Head of caudate nucleus (tissue), 42 donors: ENCODE measurements around the gene FAM72A.
"Not testable (repeated sequence)": the region's sequence is repeated elsewhere in the genome, so short reads cannot be mapped to it uniquely, and the experiment has no call there.

Experiments
- DNase-seq, 42 donors: peaks; one replicate each; pipeline versions ENCODE4 v3.0.0 to v3.0.0-alpha.2; 2020 to 2021; ENCODE audit warnings: mixed read lengths in 7 of 42
- intact Hi-C: fragments of 100-400 bp; cut with DNase I; formaldehyde crosslinking; loops from one replicate; pipeline ENCODE4 v1.15.0; 2022

The FAM72A gene

DNA sequence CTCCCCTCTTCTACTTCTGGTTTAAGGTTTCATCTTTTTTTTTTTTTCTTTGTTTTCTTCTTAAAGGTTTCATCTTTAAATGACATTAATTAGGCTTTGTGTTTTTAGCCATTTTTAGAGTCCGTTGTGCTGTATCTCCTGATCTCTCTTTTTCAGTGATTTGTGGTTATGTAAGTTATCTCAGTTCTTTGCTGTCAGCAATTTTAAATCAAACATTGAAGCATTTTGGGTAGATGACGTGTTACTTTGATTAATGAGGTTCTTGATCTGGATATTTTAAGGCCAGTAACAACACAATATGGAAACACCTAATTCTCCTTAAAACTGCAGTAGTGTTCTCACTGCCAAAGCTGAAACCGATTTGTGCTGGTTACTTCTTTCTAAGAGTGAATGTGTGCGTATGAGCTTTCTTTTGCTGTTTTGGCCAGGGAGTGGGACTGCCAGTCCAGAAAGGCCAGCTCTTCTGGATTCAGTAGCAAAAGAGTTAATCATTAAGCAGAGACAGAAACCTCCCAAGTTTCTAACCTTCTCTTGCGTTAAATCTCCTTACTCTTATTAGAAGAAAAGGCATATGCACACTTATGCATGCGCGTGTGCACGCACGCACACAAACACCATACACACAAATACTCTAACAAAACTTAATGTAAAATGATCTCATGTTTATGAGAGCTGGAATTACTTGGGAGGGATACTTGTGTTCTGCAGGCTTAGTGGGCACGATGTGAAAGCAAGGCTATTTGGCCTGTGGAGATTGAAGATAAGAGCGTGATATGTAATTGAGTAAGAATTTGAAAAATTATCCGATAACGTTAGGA, 17.1 kb upstream of the FAM72A start:
- intact Hi-C loops, DNase-seq: not testable (repeated sequence)

DNA sequence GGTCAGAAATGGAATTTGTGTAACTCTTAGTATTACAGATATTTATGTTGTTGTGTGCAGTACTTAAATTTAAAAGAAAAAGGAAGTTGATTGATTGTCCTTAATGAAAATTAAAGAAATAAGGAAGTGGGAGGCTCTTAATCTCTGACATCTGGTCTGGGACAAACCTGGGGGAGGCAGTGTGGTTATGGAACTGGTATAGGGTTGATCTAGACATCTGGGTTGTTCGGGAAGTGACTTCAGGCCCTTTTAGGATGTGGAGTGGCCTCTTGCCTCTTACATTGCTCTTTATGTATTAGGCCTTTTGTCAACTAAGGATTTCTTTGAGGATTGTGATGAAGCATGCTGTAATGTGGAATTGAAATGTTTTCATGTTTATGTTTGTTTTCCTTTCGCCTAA, 16.1 kb upstream of the FAM72A start:
- DNase-seq, intact Hi-C loops: not testable (repeated sequence)

DNA sequence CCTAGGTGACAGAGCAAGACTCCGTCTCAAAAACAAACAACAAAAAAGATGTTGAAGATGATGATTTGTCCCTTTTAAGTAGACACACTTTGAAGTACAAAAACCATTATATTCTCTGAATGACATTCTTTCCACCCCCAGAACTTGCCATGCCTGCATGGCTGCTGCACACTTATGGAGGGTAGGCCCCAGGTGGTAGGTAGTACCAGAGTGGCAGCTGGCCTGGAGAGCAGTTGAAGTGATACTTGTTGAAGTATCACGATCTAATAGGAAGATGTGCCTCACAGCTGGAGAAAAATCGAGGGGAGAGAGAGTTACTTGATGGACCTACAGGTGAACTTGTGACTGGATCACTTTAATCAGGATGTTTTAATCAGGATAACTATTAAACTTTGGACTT, 15.6 kb upstream of the FAM72A start:
- intact Hi-C loops, DNase-seq: not testable (repeated sequence)

DNA sequence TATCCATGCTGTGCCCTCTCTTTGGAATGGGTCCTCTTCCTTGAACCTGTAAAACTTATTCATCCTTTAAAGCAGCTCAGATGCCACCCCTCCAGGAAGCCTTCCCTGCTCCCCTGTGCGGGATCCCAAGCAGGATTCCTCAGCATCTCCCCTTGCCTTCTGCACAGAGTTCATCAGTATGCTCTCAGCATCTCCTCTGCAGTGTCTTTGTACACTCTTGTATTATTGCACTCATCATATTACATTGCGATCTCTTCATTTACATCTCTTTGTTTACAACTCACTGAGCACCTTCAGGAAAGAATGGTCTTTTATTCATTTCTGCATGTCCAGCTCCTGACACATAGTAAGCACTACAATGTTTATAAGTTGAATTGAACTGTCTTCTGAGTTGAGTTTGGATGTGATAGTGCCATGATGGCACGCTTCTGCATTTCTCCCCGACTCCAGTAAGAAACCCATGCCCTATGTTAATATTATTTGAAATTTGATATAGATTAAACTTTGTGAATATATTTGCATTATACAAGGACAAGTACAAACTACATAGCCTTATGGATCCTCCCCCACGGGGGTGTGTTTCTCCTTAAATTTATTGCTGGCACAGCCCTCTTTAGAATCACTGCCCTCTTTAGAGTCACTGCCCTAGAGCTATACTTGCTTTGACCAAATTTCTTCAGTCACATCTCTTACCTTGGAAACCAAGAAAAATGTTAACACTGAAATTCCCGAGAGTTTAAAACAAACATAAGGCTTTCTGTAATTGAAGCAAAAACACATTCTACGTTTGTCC, 13.2 kb upstream of the FAM72A start:
- intact Hi-C loops, result not testable (repeated sequence)

DNA sequence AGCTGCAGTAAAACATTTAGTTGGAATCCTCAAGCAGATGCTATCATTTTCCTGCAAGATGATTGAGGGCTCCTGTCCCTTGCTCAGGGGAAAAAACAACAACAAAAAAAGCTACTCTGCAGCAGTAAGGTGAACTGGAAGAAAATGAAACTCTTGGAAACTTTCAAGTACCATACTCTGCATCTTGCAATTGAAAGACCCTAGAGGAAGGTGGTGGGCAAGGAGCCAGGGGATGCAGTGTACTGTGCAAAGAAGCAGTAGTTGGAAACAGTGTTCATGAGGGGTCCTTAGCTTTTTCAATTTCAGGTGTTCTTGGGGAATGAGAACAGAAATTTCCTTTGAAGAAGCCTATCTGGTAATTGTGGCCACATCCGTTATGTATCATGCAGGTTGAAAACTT, 8.2 kb upstream of the FAM72A start:
- intact Hi-C loops, result not testable (repeated sequence)
- DNase-seq, result peak in 8 of 42 donors; percentile 10 to 51 (median 18)

More for the DNA sequence above, 13.2 kb upstream of the FAM72A start:
- DNase-seq, result not testable (repeated sequence)

DNA sequence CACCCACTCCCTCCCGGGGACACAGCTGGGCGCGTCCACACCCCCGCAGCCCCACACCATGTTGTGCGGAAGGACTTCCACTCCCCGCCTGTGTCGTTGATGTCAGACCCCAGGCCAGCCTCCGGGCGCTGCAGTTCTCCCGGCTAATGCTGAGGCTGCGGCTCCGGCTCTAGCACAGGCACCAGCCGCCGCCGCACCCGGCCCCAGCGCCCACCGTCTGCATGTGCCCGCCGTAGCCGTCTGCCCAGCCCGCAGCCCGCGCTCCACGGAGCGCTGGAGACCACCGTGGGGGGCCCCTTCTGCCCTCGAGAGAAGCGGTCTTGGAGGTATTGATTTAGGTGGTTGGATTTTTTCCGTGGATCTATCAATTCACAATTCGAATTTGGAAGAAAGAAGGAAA, 2.9 kb upstream of the FAM72A start:
- intact Hi-C loops, result not testable (repeated sequence)
- peak in 29 of 42 donors; percentile 4 to 51 (median 21) for DNase-seq

DNA sequence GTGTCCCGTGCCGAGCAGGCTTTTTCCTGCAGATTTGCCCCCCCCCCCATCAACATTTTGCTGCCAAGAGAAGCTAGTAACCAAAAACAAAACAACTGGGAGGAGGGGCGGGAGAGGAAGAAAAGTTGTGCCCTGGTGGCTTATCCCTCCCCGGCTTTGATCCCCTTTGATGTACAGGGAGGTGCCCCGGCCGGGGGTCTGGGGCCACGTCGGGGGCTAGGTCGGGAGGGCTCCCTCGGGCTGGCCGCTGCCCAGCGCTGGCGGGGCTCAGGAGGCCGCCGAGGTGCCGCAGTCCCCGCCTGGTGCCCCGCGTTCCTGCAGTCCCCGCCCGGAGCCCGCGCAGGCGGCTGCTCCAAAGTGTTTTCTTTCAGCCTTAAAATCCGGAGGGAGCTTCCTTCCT, 2.2 kb upstream of the FAM72A start:
- intact Hi-C loops, result not testable (repeated sequence)
- DNase-seq, result peak in 19 of 42 donors; percentile 3 to 45 (median 15)

DNA sequence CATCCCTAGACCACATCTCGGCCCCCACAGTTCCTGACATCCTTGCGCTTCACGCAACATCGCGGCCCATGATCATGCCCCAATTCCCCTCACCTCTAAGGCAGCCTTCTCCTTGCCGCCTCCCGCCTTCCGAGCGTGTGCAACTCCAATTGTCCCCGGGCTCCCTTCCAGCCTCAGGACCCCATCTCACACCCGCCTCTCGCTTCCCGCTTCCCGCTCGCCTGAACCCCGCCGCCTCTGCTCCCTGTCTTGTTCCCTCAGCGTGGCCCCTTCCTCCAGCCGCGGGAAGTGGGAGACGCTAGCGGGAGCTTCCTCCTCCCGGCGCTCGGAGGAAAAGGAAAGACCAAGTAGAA, 1.5 kb upstream of the FAM72A start:
- DNase-seq, result peak in 5 of 42 donors; percentile 9 to 37 (median 21)
- intact Hi-C loops, result not testable (repeated sequence)

DNA sequence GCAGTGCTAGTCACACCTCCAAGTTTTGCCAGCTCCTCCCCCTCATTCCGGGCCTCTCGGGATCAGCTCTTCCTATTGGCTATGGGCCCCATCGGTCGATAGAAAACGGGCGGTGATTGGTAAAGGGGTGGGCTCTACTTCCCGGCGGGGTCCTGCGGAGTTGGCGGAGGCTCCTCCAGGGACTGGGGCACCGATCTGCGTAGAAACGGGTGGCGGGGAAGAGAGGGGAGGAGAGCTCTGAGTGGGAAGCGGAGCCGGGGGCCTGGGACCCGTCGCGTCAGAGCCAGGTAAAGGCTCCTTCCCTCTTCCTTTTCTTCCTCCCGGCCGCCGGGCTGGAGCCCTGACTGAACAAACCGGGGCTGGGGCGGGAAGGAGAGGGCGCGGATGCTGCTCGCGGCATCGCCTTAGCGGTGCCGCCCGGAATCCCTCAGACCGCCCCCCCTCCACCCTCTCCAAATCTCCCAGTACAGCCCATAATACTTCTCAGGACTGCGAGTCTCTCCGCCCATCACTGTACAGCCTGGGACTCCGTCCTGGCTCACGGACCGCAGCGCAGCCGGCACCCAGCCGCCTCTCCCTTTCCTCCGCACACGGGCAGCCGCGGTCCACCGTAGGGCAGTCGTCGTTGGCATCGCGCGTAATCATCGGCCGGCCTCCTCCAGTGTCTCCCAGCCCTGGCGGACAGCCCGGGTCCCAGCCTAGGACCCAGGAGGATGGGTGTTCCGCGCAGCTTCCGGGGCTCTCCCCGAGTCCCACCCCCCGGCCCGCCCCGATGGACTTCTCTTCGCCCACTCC, 922 bp upstream of the FAM72A start, which contains the start of gene SRGAP2:
TSS of gene SRGAP2 (plus strand) at position 178 of the 795 bp plus-strand sequence. CDS start 2,430 bp downstream, outside the sequence.
- DNase-seq, result peak; percentile 34 to 86 (median 73)
- intact Hi-C loops, result not testable (repeated sequence)

DNA sequence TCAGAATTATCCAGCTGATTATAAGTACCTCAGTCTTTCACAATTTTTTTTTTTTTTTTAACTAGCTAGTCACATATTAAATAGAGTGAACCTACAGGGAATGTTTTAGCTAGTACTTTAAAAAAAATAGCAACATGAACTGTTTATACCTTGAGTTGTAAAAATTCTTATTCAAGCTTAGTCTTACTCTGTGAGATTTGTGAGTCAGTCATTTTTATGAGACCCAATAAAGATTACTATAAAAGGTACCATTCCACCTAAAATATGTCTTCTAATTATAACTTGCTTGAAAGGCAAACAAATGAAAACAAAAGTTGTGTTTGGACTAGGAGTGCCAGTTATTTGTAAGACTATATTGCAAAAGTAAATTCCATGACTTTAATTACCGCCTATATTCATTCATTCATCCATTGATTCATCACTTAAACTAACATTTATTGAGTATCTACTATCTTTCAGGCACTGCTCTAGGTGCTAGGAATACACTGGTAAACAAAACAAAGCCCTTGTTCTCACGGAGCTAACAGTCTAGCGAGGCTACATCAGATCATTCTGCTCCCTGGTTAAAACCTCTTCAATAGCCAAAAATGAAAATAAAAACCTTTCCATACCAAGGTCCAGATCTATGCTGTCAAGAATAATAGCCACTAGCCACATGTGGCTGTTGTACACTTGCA, 5.8 kb downstream of the FAM72A start:
- DNase-seq, intact Hi-C loops: not testable (repeated sequence)

DNA sequence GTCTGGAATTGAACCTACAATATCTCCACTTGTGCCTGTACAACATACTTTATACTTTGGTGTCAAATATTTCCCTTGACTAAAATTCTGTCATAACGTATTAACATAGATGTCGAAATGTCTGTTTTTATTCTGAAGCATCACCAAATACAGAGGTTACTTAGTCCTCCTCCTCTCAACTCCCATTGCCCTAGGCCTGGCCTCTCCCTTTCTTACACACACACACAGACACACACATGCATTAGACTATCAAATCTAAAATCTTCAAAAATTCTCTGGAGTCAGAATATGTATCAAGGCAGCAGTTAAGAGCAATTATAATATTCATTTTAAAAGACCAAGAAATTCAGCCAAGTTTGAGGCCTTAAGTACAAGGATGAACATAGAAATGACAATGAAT, 7.5 kb downstream of the FAM72A start:
- intact Hi-C loops, DNase-seq: not testable (repeated sequence)

DNA sequence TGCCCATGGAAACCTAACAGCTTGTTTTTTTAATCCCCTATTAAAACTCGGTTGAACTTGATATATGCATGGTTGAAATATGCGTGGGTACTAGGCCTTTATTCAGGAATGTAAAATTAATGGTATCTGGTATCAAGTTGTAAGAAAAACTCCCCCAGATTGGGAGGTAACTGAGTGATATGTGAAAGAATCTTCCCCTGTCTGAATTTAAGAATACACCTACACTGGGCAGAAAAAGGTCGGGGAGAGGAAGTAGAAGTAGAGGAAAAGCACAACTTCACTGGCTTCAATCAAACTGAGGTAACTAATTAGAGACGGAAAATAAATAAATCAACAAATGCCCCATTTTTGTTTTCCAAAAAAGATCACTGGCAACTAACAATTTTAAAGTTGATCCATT, 15.8 kb downstream of the FAM72A start:
- intact Hi-C loops, DNase-seq: not testable (repeated sequence)

DNA sequence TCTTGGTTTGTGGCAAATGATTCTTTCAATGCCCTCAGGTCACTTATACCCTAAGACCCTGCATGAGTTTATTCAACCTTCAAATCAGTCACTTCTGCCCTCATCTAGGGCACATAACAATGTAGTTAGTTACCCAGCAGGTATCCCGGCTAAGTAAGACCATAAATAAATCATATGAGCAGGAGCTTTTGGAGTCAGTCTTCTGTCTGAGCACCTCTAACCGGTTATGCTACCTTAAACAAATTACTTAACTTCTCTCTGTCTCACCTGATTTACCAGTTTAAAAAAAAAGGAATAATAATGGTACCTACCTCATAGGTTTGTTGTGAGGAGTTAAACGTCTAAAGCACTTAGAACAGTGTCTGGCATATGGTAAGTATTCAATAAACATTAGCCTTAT, 16.9 kb downstream of the FAM72A start:
- DNase-seq, intact Hi-C loops: not testable (repeated sequence)

DNA sequence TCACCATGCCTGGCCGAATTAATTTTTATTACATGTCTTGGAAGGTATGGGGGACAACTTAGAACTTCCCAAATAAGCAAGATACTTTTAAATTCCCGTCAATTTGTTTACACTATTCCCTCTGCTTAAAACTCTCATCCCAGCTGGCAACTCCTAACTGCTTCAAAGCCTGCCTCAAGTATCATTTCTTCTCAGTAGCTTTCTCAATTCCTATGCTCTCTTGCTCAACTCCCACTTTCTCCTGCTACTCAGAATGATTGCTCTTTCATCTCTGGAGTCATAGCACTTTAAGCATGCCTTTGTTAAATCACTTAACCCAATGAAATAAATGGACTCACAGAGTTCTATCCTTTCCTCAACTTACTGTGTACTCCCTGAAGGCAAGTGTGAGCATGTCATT, 18.9 kb downstream of the FAM72A start:
- intact Hi-C loops, DNase-seq: not testable (repeated sequence)

DNA sequence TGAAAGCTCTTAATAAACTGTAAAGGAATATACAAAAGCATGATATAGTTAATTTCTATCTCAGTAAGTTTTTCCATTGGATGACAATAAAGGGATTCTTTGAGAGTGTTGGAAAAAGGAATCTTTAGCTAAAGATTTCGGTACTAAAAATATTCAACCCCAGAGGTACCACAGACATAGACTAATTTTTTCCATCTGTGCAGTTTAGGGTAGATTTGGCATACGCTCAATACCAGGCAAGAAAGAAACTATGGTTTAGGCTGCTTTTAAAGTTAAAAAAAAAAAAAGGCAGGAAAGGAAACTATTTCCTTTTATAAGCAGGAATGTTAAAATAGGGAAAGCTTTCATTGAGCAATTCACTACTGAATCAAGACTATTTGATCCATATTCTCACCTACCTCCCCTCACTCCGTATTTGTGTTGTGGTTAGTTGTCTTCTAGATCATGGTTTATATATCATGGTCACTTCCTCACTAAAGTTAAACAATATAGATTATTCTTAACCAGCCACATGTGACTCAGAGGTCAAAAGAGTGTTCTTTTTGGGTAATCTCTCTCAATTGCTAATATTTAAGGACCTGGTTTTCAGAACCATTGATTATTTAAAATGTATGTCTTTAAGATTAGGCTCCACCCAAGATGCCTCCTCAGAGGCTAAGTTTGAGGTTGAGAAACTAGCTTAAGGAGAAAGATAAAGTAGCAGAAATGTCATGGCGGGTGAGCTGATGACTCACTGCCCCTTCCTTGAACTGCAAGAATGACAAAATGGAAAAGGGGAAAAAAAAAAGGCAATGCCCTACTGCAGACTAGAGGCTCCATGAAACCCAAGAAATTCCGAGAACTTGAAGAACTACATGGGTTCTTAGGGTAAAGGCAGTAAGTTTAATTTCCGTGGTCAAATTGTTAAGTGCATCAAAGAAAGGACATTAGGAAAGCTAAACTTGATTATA, 20.0 kb downstream of the FAM72A start:
- intact Hi-C loops, DNase-seq: not testable (repeated sequence)

DNA sequence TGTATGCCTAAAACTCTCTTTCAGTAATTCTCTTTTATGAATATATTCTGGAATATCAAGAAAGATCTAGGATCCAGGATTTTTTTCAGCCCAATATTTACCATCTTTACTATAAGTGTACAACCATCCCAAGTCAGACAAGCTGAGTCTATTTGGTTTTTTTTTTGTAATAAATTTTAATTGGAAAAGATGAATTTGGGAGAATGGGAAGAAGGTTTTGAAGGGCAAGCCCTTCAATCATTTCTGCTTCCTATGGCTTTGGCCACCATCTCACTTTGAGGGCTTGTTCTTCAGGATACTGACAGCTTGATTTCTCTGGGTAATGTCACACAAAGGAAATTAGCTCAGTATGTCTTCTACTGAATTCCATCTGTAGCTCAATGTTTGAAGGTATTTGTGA, 23.0 kb downstream of the FAM72A start:
- DNase-seq, result not testable (repeated sequence)

More for the DNA sequence above, 23.0 kb downstream of the FAM72A start:
- intact Hi-C loops, result not testable (repeated sequence)
